K562 (cell line): ENCODE data around the gene PODXL2. TPM values are rescaled to one million over a fixed set of nuclear protein-coding genes. Genes with fewer than 3 reads are reported as not detected.

ENCODE experiments used
- ADNP ChIP-seq: fragments of 200-800 bp; sonication (Bioruptor generic); IDR thresholded peaks from 2 replicates; pipeline ENCODE4 v1.6.1; 2016; ENCODE audit warnings: missing genetic modification characterization, missing compliant biosample characterization
- ARID2 ChIP-seq: fragments of 450-650 bp; IDR thresholded peaks from 2 replicates; pipeline ENCODE4 v1.6.1; 2017; ENCODE audit warnings: antibody characterized with exemption, mild to moderate bottlenecking
- BACH1 ChIP-seq: fragments of 200-800 bp; sonication (Bioruptor generic); IDR thresholded peaks from 2 replicates; pipeline ENCODE4 v1.6.1; 2016; ENCODE audit warnings: missing genetic modification characterization, missing compliant biosample characterization
- DNMT1 ChIP-seq: fragments of 450-650 bp; IDR thresholded peaks from 2 replicates; pipeline ENCODE4 v1.6.1; 2016; ENCODE audit warnings: antibody characterized with exemption, mild to moderate bottlenecking
- HMG20B ChIP-seq: fragments of 250-450 bp; sonication (Bioruptor Pico); IDR thresholded peaks from 2 replicates; pipeline ENCODE4 v1.5.0; 2021; ENCODE audit warnings: mild to moderate bottlenecking
- KDM4B ChIP-seq, 2 experiments: fragments of 450-650 bp in 1 of 2; sonication (generic) in 1 of 2; IDR thresholded peaks; 2 replicates each; pipeline ENCODE4 v1.6.1; 2016 to 2017; ENCODE audit warnings: borderline replicate concordance in 2 of 2, antibody characterized with exemption in 1 of 2, low read depth in 1 of 2, mild to moderate bottlenecking in 1 of 2
- NBN ChIP-seq: fragments of 450-650 bp; IDR thresholded peaks from 2 replicates; pipeline ENCODE4 v1.6.1; 2016; ENCODE audit warnings: low read depth, mild to moderate bottlenecking
- NONO ChIP-seq, 2 experiments: fragments of 200-400 bp in 1 of 2; fragments of 450-650 bp in 1 of 2; formaldehyde crosslinking in 1 of 2; IDR thresholded peaks; 2 replicates each; pipeline ENCODE4 v1.6.1; 2017; ENCODE audit warnings: low read depth in 2 of 2, mild to moderate bottlenecking in 2 of 2, moderate library complexity in 2 of 2, low read length in 1 of 2
- THRAP3 ChIP-seq: fragments of 450-650 bp; IDR thresholded peaks from 2 replicates; pipeline ENCODE4 v1.6.1; 2016; ENCODE audit warnings: mild to moderate bottlenecking, inconsistent platforms, borderline replicate concordance
- ZNF311 ChIP-seq: fragments of 250-450 bp; sonication (Bioruptor Pico); IDR thresholded peaks from 2 replicates; pipeline ENCODE4 v1.4.0; 2020; ENCODE audit warnings: mild to moderate bottlenecking, moderate library complexity
- ZNF444 ChIP-seq: fragments of 250-450 bp; sonication (Bioruptor Pico); IDR thresholded peaks from 2 replicates; pipeline ENCODE4 v1.4.0; 2020; ENCODE audit warnings: mild to moderate bottlenecking, moderate library complexity
- ZNF764 ChIP-seq: fragments of 250-450 bp; sonication (Bioruptor Pico); IDR thresholded peaks from 2 replicates; pipeline ENCODE4 v1.4.0; 2020; ENCODE audit warnings: low read depth, mild to moderate bottlenecking, moderate library complexity
- polyA plus RNA-seq, 8 experiments: library from polyadenylated mRNA; depleted of rRNA in 4 of 8; stranded (reverse) in 5 of 8; unstranded in 3 of 8; fragments of >200 nt; fragmentation: Nextera tagmentation in 2 of 8; fragmentation: Illumina TruSeq in 1 of 8; extraction: Ambion mirVana in 2 of 8; extraction: Trizol in 1 of 8; gene quantifications; 2 replicates each; pipeline versions ENCODE4 v1.2.1 to v1.2.3, GENCODE V29; 2011 to 2014; ENCODE audit warnings: inconsistent platforms in 1 of 8, missing spikeins in 1 of 8
- total RNA-seq, 7 experiments: library from RNA; depleted of rRNA in 6 of 7; stranded (reverse); fragments of >200 nt in 6 of 7; fragmentation: Illumina TruSeq in 2 of 7; extraction: Trizol in 2 of 7; gene quantifications; 2 replicates each; pipeline versions ENCODE4 v1.2.1 to v1.2.3, GENCODE V29; 2011 to 2021; ENCODE audit warnings: low replicate concordance in 1 of 7
- TF ChIP-seq, protein P1 (sequence below), 2 experiments: IDR thresholded peaks; 2 replicates each; pipeline ENCODE4 v1.6.1; 2011; ENCODE audit warnings: borderline replicate concordance in 1 of 2, control low read depth in 1 of 2, low read depth in 1 of 2, low read length in 1 of 2, mild to moderate bottlenecking in 1 of 2, mixed read lengths in 1 of 2, moderate library complexity in 1 of 2; ENCODE audit not compliant: insufficient read depth in 1 of 2, insufficient read length in 1 of 2, poor library complexity in 1 of 2, severe bottlenecking in 1 of 2; ENCODE audit errors: extremely low read depth in 1 of 2
- TF ChIP-seq, protein P2 (sequence below): sonication (generic); formaldehyde crosslinking; IDR thresholded peaks from 2 replicates; pipeline ENCODE4 v1.8.0; 2022; ENCODE audit warnings: missing genetic modification reagents, mild to moderate bottlenecking, borderline replicate concordance
- TF ChIP-seq, protein P3 (sequence below): fragments of 250-450 bp; sonication (Bioruptor Pico); IDR thresholded peaks from 2 replicates; pipeline ENCODE4 v1.5.0; 2022; ENCODE audit warnings: mild to moderate bottlenecking
- TF ChIP-seq, protein P4 (sequence below): fragments of 450-650 bp; IDR thresholded peaks from 2 replicates; pipeline ENCODE4 v1.6.1; 2014; ENCODE audit warnings: low read depth, mild to moderate bottlenecking, moderate library complexity, borderline replicate concordance
- TF ChIP-seq, protein P5 (sequence below), 2 experiments: fragments of 450-650 bp in 1 of 2; sonication (generic) in 1 of 2; formaldehyde crosslinking; conservative IDR thresholded peaks; 2 replicates each; pipeline versions ENCODE4 v1.4.0 to v1.8.1; 2020 to 2022; ENCODE audit warnings: mild to moderate bottlenecking in 1 of 2, missing genetic modification reagents in 1 of 2
- TF ChIP-seq, protein P6 (sequence below), 3 experiments: fragments of 200-800 bp in 1 of 3; sonication (Bioruptor generic) in 1 of 3; sonication (generic) in 1 of 3; formaldehyde crosslinking in 1 of 3; IDR thresholded peaks; 2 replicates each; pipeline versions ENCODE4 v1.6.1 to v1.8.0; 2016 to 2022; ENCODE audit warnings: mild to moderate bottlenecking in 2 of 3, missing compliant biosample characterization in 2 of 3, missing genetic modification characterization in 2 of 3, missing genetic modification reagents in 1 of 3

Gene PODXL2
- total and polyA plus RNA-seq, 9 of the 15 experiments (the other 6 are each of a cell fraction or from before 2014, with no cell fraction given) = 0.03 to 52.5 (median 21.9) TPM

DNA sequence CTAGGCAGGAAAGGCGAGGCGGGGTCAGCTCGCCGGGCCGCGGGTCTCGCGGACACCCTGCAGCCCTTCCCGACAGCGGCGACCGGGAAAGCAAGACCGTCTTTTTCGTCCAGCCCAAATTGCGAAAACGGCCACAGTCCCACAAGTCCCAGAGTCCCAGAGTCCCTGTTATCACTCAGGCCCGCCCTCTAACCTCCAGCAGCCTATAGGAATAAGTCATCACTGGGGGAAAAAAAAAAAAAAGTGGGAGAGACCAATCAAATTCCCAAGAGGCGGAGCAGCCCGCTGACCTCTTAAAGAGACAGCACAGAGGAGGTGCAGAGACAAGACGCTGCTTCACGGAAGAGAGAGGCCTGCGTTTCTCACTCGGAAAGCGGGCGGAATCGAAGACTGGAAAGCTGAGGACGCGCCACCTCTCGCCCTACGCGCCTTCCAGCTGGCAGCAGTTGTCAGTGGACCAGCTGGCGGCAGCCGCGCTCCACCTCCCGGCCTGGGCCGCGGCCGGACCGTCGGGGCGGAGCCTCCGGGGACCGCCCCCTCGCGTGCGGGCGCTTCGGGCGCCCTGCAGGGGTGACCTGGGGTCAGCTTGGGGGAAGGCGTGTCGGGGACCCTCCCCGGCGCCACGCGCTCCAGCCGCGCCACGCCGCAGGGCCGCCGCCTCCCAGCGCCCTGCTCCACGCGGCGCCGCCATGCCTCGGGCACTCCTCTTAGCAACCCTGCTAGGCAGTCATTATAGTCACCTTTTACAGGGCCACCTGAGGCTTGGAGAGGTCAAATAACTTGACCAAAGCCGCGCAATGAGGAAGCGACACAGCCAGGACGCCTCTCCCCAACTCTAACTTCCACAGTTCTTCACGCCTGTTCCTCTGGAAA lies 38.2 kb upstream of the PODXL2 start, which contains the start of gene TPRA1 (continued):
- TF ChIP-seq, protein P1, sequence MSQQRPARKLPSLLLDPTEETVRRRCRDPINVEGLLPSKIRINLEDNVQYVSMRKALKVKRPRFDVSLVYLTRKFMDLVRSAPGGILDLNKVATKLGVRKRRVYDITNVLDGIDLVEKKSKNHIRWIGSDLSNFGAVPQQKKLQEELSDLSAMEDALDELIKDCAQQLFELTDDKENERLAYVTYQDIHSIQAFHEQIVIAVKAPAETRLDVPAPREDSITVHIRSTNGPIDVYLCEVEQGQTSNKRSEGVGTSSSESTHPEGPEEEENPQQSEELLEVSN (IDR thresholded peaks at IDR 0.05; ENCODE audit: borderline replicate concordance in 1 of 2, extremely low read depth in 1 of 2, insufficient read depth in 1 of 2, insufficient read length in 1 of 2, low read depth in 1 of 2, low read length in 1 of 2, poor library complexity in 1 of 2, severe bottlenecking in 1 of 2) = peak; percentile 44 to 75
- no peak for TF ChIP-seq KDM4B (IDR thresholded peaks at IDR 0.05; ENCODE audit: borderline replicate concordance in 2 of 2, low read depth in 1 of 2)
- TF ChIP-seq, protein P2, sequence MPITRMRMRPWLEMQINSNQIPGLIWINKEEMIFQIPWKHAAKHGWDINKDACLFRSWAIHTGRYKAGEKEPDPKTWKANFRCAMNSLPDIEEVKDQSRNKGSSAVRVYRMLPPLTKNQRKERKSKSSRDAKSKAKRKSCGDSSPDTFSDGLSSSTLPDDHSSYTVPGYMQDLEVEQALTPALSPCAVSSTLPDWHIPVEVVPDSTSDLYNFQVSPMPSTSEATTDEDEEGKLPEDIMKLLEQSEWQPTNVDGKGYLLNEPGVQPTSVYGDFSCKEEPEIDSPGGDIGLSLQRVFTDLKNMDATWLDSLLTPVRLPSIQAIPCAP (CRISPR knock-in tag) = no peak
- TF ChIP-seq, protein P3, sequence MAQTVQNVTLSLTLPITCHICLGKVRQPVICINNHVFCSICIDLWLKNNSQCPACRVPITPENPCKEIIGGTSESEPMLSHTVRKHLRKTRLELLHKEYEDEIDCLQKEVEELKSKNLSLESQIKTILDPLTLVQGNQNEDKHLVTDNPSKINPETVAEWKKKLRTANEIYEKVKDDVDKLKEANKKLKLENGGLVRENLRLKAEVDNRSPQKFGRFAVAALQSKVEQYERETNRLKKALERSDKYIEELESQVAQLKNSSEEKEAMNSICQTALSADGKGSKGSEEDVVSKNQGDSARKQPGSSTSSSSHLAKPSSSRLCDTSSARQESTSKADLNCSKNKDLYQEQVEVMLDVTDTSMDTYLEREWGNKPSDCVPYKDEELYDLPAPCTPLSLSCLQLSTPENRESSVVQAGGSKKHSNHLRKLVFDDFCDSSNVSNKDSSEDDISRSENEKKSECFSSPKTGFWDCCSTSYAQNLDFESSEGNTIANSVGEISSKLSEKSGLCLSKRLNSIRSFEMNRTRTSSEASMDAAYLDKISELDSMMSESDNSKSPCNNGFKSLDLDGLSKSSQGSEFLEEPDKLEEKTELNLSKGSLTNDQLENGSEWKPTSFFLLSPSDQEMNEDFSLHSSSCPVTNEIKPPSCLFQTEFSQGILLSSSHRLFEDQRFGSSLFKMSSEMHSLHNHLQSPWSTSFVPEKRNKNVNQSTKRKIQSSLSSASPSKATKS (CRISPR knock-in tag) = no peak
- TF ChIP-seq, protein P4, sequence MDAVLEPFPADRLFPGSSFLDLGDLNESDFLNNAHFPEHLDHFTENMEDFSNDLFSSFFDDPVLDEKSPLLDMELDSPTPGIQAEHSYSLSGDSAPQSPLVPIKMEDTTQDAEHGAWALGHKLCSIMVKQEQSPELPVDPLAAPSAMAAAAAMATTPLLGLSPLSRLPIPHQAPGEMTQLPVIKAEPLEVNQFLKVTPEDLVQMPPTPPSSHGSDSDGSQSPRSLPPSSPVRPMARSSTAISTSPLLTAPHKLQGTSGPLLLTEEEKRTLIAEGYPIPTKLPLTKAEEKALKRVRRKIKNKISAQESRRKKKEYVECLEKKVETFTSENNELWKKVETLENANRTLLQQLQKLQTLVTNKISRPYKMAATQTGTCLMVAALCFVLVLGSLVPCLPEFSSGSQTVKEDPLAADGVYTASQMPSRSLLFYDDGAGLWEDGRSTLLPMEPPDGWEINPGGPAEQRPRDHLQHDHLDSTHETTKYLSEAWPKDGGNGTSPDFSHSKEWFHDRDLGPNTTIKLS = peak; percentile 71; the same call in 1 of the 2 replicates
- TF ChIP-seq NBN = no peak
- TF ChIP-seq BACH1 (tag) = no peak
- no peak for TF ChIP-seq DNMT1
- TF ChIP-seq NONO (IDR thresholded peaks at IDR 0.05; ENCODE audit: low read depth in 2 of 2, low read length in 1 of 2) = peak in 1 of 2 experiments; percentile 74; a peak in 1 of 4 replicates
- no peak for TF ChIP-seq ZNF444
- no peak for TF ChIP-seq ADNP (tag)
- no peak for TF ChIP-seq ZNF764
- no peak for TF ChIP-seq ZNF311 (CRISPR knock-in tag)
- TF ChIP-seq HMG20B (CRISPR knock-in tag) = no peak
- no peak for TF ChIP-seq ARID2
- TF ChIP-seq, protein P5, sequence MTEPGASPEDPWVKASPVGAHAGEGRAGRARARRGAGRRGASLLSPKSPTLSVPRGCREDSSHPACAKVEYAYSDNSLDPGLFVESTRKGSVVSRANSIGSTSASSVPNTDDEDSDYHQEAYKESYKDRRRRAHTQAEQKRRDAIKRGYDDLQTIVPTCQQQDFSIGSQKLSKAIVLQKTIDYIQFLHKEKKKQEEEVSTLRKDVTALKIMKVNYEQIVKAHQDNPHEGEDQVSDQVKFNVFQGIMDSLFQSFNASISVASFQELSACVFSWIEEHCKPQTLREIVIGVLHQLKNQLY (CRISPR knock-in tag; conservative IDR thresholded peaks at IDR 0.05) = no peak
- TF ChIP-seq, protein P6, sequence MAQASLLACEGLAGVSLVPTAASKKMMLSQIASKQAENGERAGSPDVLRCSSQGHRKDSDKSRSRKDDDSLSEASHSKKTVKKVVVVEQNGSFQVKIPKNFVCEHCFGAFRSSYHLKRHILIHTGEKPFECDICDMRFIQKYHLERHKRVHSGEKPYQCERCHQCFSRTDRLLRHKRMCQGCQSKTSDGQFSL (CRISPR knock-in tag; IDR thresholded peaks at IDR 0.05) = no peak
- TF ChIP-seq, protein P6 (tag; IDR thresholded peaks at IDR 0.05) = no peak
- TF ChIP-seq THRAP3 = no peak
